ENCODE results near the gene MISP3. TPM values are rescaled to one million over a fixed set of nuclear protein-coding genes. Genes with fewer than 3 reads are reported as not detected.

The MISP3 gene
- total RNA-seq, 1 donor from 2014 or later, result 2.7 TPM

GRCh38 chr19:14082675-14082960 lies 10.0 kb downstream of the MISP3 start:
- no peak for TF ChIP-seq POLR2A (IDR thresholded peaks at IDR 0.05)
- Histone ChIP-seq H3K4me3 (peak overlapping the region in 1 of 2 donors; percentile 79), H3K27ac (peak overlapping the region; percentile 92), H3K27me3 (no peaks in the 10 kb centered on the region), H3K9me3 (no peaks in the 10 kb centered on the region), H3K4me1 (peaks cover 25% of the 10 kb centered on the region), H3K36me3 (no peaks in the 10 kb centered on the region)
- no peak for DNase-seq (ENCODE audit: extremely low spot score in 2 of 2)
- intact Hi-C loops (cut with DNase I), result loop anchor here (5.0 kb wide), 1 partner anchor 35 kb away; the partner anchor contains the start of gene PRKACA

DNA sequence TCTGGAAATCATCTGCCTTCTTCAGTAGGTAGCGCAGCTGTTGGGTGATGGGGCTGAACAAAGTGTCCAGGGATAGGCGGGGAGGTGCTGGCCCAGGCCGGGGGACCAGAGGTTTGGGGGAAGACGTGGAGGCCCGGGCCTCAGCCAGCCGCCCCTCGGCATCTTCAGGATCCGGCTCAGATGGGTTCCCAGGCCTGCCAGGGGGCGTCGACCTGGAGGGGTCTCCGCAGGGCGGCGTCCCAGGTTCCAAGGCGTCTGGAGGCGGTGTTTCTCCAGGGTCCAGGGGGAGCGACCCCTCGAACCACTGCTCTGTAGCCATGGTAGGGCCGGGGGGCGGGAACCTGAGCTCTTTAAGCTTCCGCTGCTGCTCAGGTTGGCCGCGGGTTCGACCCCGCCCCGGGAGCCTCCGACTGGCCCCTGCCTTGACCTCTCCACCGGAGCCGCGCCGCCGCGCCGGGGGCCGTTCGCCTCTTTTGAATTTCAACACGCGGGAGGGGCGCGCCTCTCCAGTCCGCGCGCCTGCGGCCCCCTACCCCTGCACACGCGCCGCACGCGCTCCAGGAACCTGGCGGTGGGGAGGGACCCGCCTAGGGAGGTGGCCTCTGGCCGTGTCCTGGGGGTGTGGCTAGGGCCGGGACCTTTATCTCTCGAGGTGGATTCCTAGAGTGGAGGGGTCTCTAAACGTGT lies 12.9 kb downstream of the MISP3 start, which contains the start of gene C19orf67:
TSS of gene C19orf67 (minus strand) at position 475 of the 687 bp plus-strand sequence. CDS start at position 319, 156 bp downstream.
- TF ChIP-seq, protein P1, sequence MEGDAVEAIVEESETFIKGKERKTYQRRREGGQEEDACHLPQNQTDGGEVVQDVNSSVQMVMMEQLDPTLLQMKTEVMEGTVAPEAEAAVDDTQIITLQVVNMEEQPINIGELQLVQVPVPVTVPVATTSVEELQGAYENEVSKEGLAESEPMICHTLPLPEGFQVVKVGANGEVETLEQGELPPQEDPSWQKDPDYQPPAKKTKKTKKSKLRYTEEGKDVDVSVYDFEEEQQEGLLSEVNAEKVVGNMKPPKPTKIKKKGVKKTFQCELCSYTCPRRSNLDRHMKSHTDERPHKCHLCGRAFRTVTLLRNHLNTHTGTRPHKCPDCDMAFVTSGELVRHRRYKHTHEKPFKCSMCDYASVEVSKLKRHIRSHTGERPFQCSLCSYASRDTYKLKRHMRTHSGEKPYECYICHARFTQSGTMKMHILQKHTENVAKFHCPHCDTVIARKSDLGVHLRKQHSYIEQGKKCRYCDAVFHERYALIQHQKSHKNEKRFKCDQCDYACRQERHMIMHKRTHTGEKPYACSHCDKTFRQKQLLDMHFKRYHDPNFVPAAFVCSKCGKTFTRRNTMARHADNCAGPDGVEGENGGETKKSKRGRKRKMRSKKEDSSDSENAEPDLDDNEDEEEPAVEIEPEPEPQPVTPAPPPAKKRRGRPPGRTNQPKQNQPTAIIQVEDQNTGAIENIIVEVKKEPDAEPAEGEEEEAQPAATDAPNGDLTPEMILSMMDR (IDR thresholded peaks at IDR 0.05), result no peak
- no peak for TF ChIP-seq POLR2A (IDR thresholded peaks at IDR 0.05)
- no peak for TF ChIP-seq POLR2AphosphoS5 (IDR thresholded peaks at IDR 0.05; ENCODE audit: insufficient read depth in 1 of 2, low read depth in 1 of 2)
- Histone ChIP-seq H3K27ac (no peak within 1 kb of the TSS), H3K4me3 (no peak within 1 kb of the TSS), H3K36me3 (peaks cover 0 to 6% of the 10 kb centered on the region in 2 donors), H3K4me1 (peaks cover 29% of the 10 kb centered on the region), H3K9me3 (no peaks in the 10 kb centered on the region), H3K27me3 (no peaks in the 10 kb centered on the region)
- intact Hi-C loops (cut with DNase I), result no loop called here
- DNase-seq (ENCODE audit: extremely low spot score in 2 of 2), result no peak

GRCh38 chr19:14086098-14086497 lies 13.5 kb downstream of the MISP3 start:
- H3K9me3 ChIP-seq, result no peaks in the 10 kb centered on the region
- no peak for DNase-seq (ENCODE audit: extremely low spot score in 2 of 2)
- no peak for TF ChIP-seq POLR2A (IDR thresholded peaks at IDR 0.05)
- TF ChIP-seq, protein P1 (IDR thresholded peaks at IDR 0.05), result no peak
- no peak for TF ChIP-seq POLR2AphosphoS5 (IDR thresholded peaks at IDR 0.05; ENCODE audit: insufficient read depth in 1 of 2, low read depth in 1 of 2)
- no peak overlapping the region for H3K4me3 ChIP-seq
- H3K27ac ChIP-seq, result no peak overlapping the region
- H3K27me3 ChIP-seq, result no peaks in the 10 kb centered on the region
- intact Hi-C loops (cut with DNase I), result no loop called here
- peaks cover 25% of the 10 kb centered on the region for H3K4me1 ChIP-seq
- H3K36me3 ChIP-seq, result peaks cover 0 to 6% of the 10 kb centered on the region in 2 donors

- Histone ChIP-seq H3K4me3 (peak overlapping the region; percentile 63 to 68), H3K36me3 (peaks cover 0 to 6% of the 10 kb centered on the region in 2 donors), H3K9me3 (peaks cover 3% of the 10 kb centered on the region), H3K27me3 (no peaks in the 10 kb centered on the region), H3K4me1 (peaks cover 14% of the 10 kb centered on the region), H3K27ac (peak overlapping the region; percentile 27)
- intact Hi-C loops (cut with DNase I), result no loop called here
- no peak for DNase-seq (ENCODE audit: extremely low spot score in 2 of 2)
- TF ChIP-seq, protein P1 (IDR thresholded peaks at IDR 0.05), result no peak
- TF ChIP-seq POLR2A (IDR thresholded peaks at IDR 0.05) (no peak), POLR2AphosphoS5 (IDR thresholded peaks at IDR 0.05; ENCODE audit: insufficient read depth in 1 of 2, low read depth in 1 of 2) (no peak)
Observed at GRCh38 chr19:14088634-14089411, 16.2 kb downstream of the MISP3 start.

DNA sequence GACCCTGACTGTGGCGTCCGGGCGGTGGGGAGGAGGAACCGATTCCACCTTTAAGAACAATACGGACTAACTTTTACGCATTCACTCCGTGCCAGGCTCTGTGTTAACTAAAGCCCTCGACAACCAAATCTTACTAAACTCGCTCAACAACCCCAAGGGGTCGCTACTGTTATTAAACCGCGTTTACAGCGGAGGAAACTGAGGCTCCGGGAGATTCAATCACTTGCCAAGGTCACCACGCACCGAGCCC lies 16.8 kb downstream of the MISP3 start:
- peaks cover 0 to 6% of the 10 kb centered on the region in 2 donors for H3K36me3 ChIP-seq
- H3K9me3 ChIP-seq, result peaks cover 3% of the 10 kb centered on the region
- no peak for DNase-seq (ENCODE audit: extremely low spot score in 2 of 2)
- peak overlapping the region; percentile 27 for H3K27ac ChIP-seq
- intact Hi-C loops (cut with DNase I), result no loop called here
- no peaks in the 10 kb centered on the region for H3K27me3 ChIP-seq
- TF ChIP-seq POLR2A (IDR thresholded peaks at IDR 0.05), result no peak
- TF ChIP-seq, protein P1 (IDR thresholded peaks at IDR 0.05), result no peak
- TF ChIP-seq POLR2AphosphoS5 (IDR thresholded peaks at IDR 0.05; ENCODE audit: insufficient read depth in 1 of 2, low read depth in 1 of 2), result no peak
- H3K4me3 ChIP-seq, result peak overlapping the region; percentile 63 to 68
- peaks cover 14% of the 10 kb centered on the region for H3K4me1 ChIP-seq
